ENCODE data around the gene VPS26B. TPM values are rescaled to one million over a fixed set of nuclear protein-coding genes. Genes with fewer than 3 reads are reported as not detected.

Gene VPS26B
- total RNA-seq, 1 donor from 2014 or later = 37.6 TPM

- H3K27me3 ChIP-seq (ENCODE audit: low read depth) = no peaks in the 10 kb centered on the region
- H3K27ac ChIP-seq (replicated peaks) = no peak overlapping the region
- TF ChIP-seq CTCF (IDR thresholded peaks at IDR 0.05; ENCODE audit: borderline replicate concordance) = no peak
- intact Hi-C loops (cut with micrococcal nuclease) = no loop called here
- no peak for DNase-seq
- H3K36me3 ChIP-seq = peaks cover 85% of the 10 kb centered on the region
- peaks cover 3% of the 10 kb centered on the region for H3K4me1 ChIP-seq
- H3K4me3 ChIP-seq = no peak overlapping the region
- no peaks in the 10 kb centered on the region for H3K9me3 ChIP-seq (replicated peaks)
Measured at GRCh38 chr11:134240592-134240991, 16.1 kb downstream of the VPS26B start.

- no peak for TF ChIP-seq CTCF (IDR thresholded peaks at IDR 0.05; ENCODE audit: borderline replicate concordance)
- Histone ChIP-seq H3K27ac (replicated peaks) (no peak overlapping the region), H3K27me3 (ENCODE audit: low read depth) (no peaks in the 10 kb centered on the region), H3K9me3 (replicated peaks) (no peaks in the 10 kb centered on the region), H3K36me3 (peaks cover 94% of the 10 kb centered on the region), H3K4me3 (no peak overlapping the region), H3K4me1 (no peaks in the 10 kb centered on the region)
- DNase-seq = no peak
- intact Hi-C loops (cut with micrococcal nuclease) = no loop called here
Measured at GRCh38 chr11:134242376-134242775, 17.9 kb downstream of the VPS26B start.

- H3K4me3 ChIP-seq = no peak overlapping the region
- intact Hi-C loops (cut with micrococcal nuclease) = no loop called here
- no peak for TF ChIP-seq CTCF (IDR thresholded peaks at IDR 0.05; ENCODE audit: borderline replicate concordance)
- no peaks in the 10 kb centered on the region for H3K9me3 ChIP-seq (replicated peaks)
- no peak overlapping the region for H3K27ac ChIP-seq (replicated peaks)
- DNase-seq = no peak
- H3K4me1 ChIP-seq = no peaks in the 10 kb centered on the region
- peaks cover 98% of the 10 kb centered on the region for H3K36me3 ChIP-seq
- no peaks in the 10 kb centered on the region for H3K27me3 ChIP-seq (ENCODE audit: low read depth)
Measured at GRCh38 chr11:134243913-134244312, 19.4 kb downstream of the VPS26B start.

GRCh38 chr11:134244593-134244992 lies 20.1 kb downstream of the VPS26B start:
- Histone ChIP-seq H3K4me1 (no peaks in the 10 kb centered on the region), H3K9me3 (replicated peaks) (no peaks in the 10 kb centered on the region), H3K27ac (replicated peaks) (no peak overlapping the region), H3K36me3 (peaks cover 98% of the 10 kb centered on the region), H3K27me3 (ENCODE audit: low read depth) (no peaks in the 10 kb centered on the region), H3K4me3 (no peak overlapping the region)
- intact Hi-C loops (cut with micrococcal nuclease) = no loop called here
- TF ChIP-seq CTCF (IDR thresholded peaks at IDR 0.05; ENCODE audit: borderline replicate concordance) = peak; percentile 43
- no peak for DNase-seq

- H3K9me3 ChIP-seq (replicated peaks) = no peaks in the 10 kb centered on the region
- no peaks in the 10 kb centered on the region for H3K4me1 ChIP-seq
- intact Hi-C loops (cut with micrococcal nuclease) = no loop called here
- DNase-seq = no peak
- no peak for TF ChIP-seq CTCF (IDR thresholded peaks at IDR 0.05; ENCODE audit: borderline replicate concordance)
- H3K27ac ChIP-seq (replicated peaks) = no peak overlapping the region
- H3K4me3 ChIP-seq = no peak overlapping the region
- H3K27me3 ChIP-seq (ENCODE audit: low read depth) = no peaks in the 10 kb centered on the region
- peaks cover 98% of the 10 kb centered on the region for H3K36me3 ChIP-seq
Measured at GRCh38 chr11:134245434-134245833, 21.0 kb downstream of the VPS26B start.

- intact Hi-C loops (cut with micrococcal nuclease) = no loop called here
- Histone ChIP-seq H3K4me1 (no peaks in the 10 kb centered on the region), H3K27me3 (ENCODE audit: low read depth) (no peaks in the 10 kb centered on the region), H3K36me3 (peaks cover 100% of the 10 kb centered on the region), H3K9me3 (replicated peaks) (no peaks in the 10 kb centered on the region), H3K27ac (replicated peaks) (no peak overlapping the region), H3K4me3 (no peak overlapping the region)
- TF ChIP-seq CTCF (IDR thresholded peaks at IDR 0.05; ENCODE audit: borderline replicate concordance) = no peak
- DNase-seq = no peak
Measured at GRCh38 chr11:134246100-134246499, 21.6 kb downstream of the VPS26B start.

All from left ventricle myocardium inferior (tissue), 1 donor.